NCI-H2171 (cell line): Measurements from ENCODE around the gene RAB3C.

Source experiments
- DNase-seq: peaks from one replicate; lab custom pipeline; 2025; lab: John Stamatoyannopoulos, UW

Gene RAB3C

GRCh38 chr5:58731641-58732040, 148.8 kb downstream of the RAB3C start:
- no peak for DNase-seq

- DNase-seq, result no peak
Observed at GRCh38 chr5:58735637-58736036, 152.8 kb downstream of the RAB3C start.

GRCh38 chr5:58736214-58736613, 153.3 kb downstream of the RAB3C start:
- DNase-seq, result no peak

GRCh38 chr5:58737671-58738070, 154.8 kb downstream of the RAB3C start:
- no peak for DNase-seq

- DNase-seq, result no peak
Observed at GRCh38 chr5:58738336-58738735, 155.5 kb downstream of the RAB3C start.

- DNase-seq, result no peak
Observed at GRCh38 chr5:58739051-58739450, 156.2 kb downstream of the RAB3C start.

- no peak for DNase-seq
Observed at GRCh38 chr5:58740956-58741355, 158.1 kb downstream of the RAB3C start.

GRCh38 chr5:58745350-58745749, 162.5 kb downstream of the RAB3C start:
- no peak for DNase-seq

- DNase-seq, result no peak
Observed at GRCh38 chr5:58746321-58746720, 163.4 kb downstream of the RAB3C start.

- DNase-seq, result no peak
Observed at GRCh38 chr5:58750036-58750435, 167.2 kb downstream of the RAB3C start.

- DNase-seq, result no peak
Observed at GRCh38 chr5:58751222-58751837, 168.5 kb downstream of the RAB3C start.

GRCh38 chr5:58752104-58752503, 169.2 kb downstream of the RAB3C start:
- DNase-seq, result no peak

GRCh38 chr5:58753446-58753845, 170.6 kb downstream of the RAB3C start:
- no peak for DNase-seq

- DNase-seq, result no peak
Observed at GRCh38 chr5:58754250-58754649, 171.4 kb downstream of the RAB3C start.

GRCh38 chr5:58755397-58755796, 172.5 kb downstream of the RAB3C start:
- no peak for DNase-seq

- DNase-seq, result no peak
Observed at GRCh38 chr5:58759745-58760144, 176.9 kb downstream of the RAB3C start.

GRCh38 chr5:58760222-58760621, 177.3 kb downstream of the RAB3C start:
- no peak for DNase-seq

- no peak for DNase-seq
Observed at GRCh38 chr5:58761407-58761806, 178.5 kb downstream of the RAB3C start.

- DNase-seq, result no peak
Observed at GRCh38 chr5:58763390-58763789, 180.5 kb downstream of the RAB3C start.

- no peak for DNase-seq
Observed at GRCh38 chr5:58764199-58764598, 181.3 kb downstream of the RAB3C start.

GRCh38 chr5:58765058-58765457, 182.2 kb downstream of the RAB3C start:
- DNase-seq, result no peak

GRCh38 chr5:58767104-58767503, 184.2 kb downstream of the RAB3C start:
- DNase-seq, result no peak

GRCh38 chr5:58770136-58770535, 187.3 kb downstream of the RAB3C start:
- no peak for DNase-seq

- DNase-seq, result no peak
Observed at GRCh38 chr5:58771796-58772195, 188.9 kb downstream of the RAB3C start.
